Keratinocyte (primary cell): ENCODE data around the gene EFCAB8. TPM values are rescaled to one million over a fixed set of nuclear protein-coding genes. Genes with fewer than 3 reads are reported as not detected.

Source experiments
- DNase-seq: peaks from one replicate; pipeline ENCODE4 v3.0.0-alpha.2; 2011; ENCODE audit warnings: low read depth, missing footprints, low spot score
- FAIRE-seq: peaks from 2 replicates; lab custom pipeline; 2011; peaks lifted over from hg19 to GRCh38; lab: Jason Lieb, UNC
- H2AFZ ChIP-seq: 2 replicates; pipeline ENCODE4 v1.6.0; 2012; ENCODE audit warnings: low read length, control low read depth, inconsistent platforms; ENCODE audit not compliant: control insufficient read depth
- H3K27ac ChIP-seq: 2 replicates; pipeline ENCODE4 v1.5.1; 2011; ENCODE audit warnings: low read length; ENCODE audit not compliant: control insufficient read depth, insufficient read depth
- H3K27me3 ChIP-seq: 3 replicates; pipeline ENCODE4 v1.6.0; 2011; ENCODE audit warnings: low read length; ENCODE audit not compliant: control insufficient read depth, insufficient read depth; ENCODE audit errors: extremely low read depth
- H3K36me3 ChIP-seq, 2 experiments: 2 replicates in 1 of 2; 3 replicates in 1 of 2; pipeline ENCODE4 v1.5.1; 2011; ENCODE audit warnings: low read length in 2 of 2, mild to moderate bottlenecking in 1 of 2; ENCODE audit not compliant: control insufficient read depth in 2 of 2, insufficient read depth in 2 of 2; ENCODE audit errors: extremely low read depth in 1 of 2
- H3K4me1 ChIP-seq: 3 replicates; pipeline ENCODE4 v1.5.1; 2011; ENCODE audit warnings: low read length; ENCODE audit not compliant: control insufficient read depth, insufficient read depth; ENCODE audit errors: extremely low read depth
- H3K4me2 ChIP-seq: 3 replicates; pipeline ENCODE4 v1.6.0; 2011; ENCODE audit warnings: low read depth, low read length; ENCODE audit not compliant: control insufficient read depth, insufficient read depth; ENCODE audit errors: extremely low read depth
- H3K4me3 ChIP-seq, 3 experiments: fragments of 200-600 bp in 1 of 3; sonication (generic) in 1 of 3; 2 replicates in 2 of 3; 3 replicates in 1 of 3; pipeline ENCODE4 v1.5.1; 2011 to 2016; ENCODE audit warnings: low read length in 3 of 3, mild to moderate bottlenecking in 3 of 3, control low read depth in 2 of 3, inconsistent platforms in 1 of 3, low read depth in 1 of 3, mixed read lengths in 1 of 3, mixed run types in 1 of 3, moderate library complexity in 1 of 3; ENCODE audit not compliant: control insufficient read depth in 2 of 3, insufficient read depth in 2 of 3; ENCODE audit errors: extremely low read depth in 1 of 3
- H3K79me2 ChIP-seq: 2 replicates; pipeline ENCODE4 v1.6.0; 2012; ENCODE audit warnings: low read length; ENCODE audit not compliant: control insufficient read depth, insufficient read depth
- H3K9ac ChIP-seq: 3 replicates; pipeline ENCODE4 v1.6.0; 2011; ENCODE audit warnings: low read length; ENCODE audit not compliant: control insufficient read depth, insufficient read depth; ENCODE audit errors: extremely low read depth
- H3K9me1 ChIP-seq: 3 replicates; pipeline ENCODE4 v1.6.0; 2011; ENCODE audit warnings: low read length; ENCODE audit not compliant: control insufficient read depth, insufficient read depth; ENCODE audit errors: extremely low read depth
- H3K9me3 ChIP-seq: 2 replicates; pipeline ENCODE4 v1.5.1; 2012; ENCODE audit warnings: low read depth, low read length; ENCODE audit not compliant: control insufficient read depth
- H4K20me1 ChIP-seq: 3 replicates; pipeline ENCODE4 v1.6.0; 2011; ENCODE audit warnings: low read length; ENCODE audit not compliant: control insufficient read depth, insufficient read depth; ENCODE audit errors: extremely low read depth
- CTCF ChIP-seq, 3 experiments: IDR thresholded peaks in 1 of 3; conservative IDR thresholded peaks in 1 of 3; optimal IDR thresholded peaks in 1 of 3; 2 replicates in 2 of 3; 3 replicates in 1 of 3; pipeline versions ENCODE3 to v1.5.1; 2011; ENCODE audit warnings: low read length in 3 of 3, mild to moderate bottlenecking in 3 of 3, moderate library complexity in 2 of 3, control low read depth in 1 of 3, inconsistent platforms in 1 of 3; ENCODE audit not compliant: insufficient read depth in 2 of 3; ENCODE audit errors: extremely low read depth in 1 of 3
- EZH2 ChIP-seq: IDR thresholded peaks from one replicate; pipeline ENCODE4 v1.6.1; 2012; ENCODE audit warnings: inconsistent platforms, mild to moderate bottlenecking, low read length, moderate library complexity
- dilution Hi-C: fragments of 300-500 bp; cut with MboI; formaldehyde crosslinking; loops from one replicate; pipeline ENCODE4 v1.7.0; 2020; ENCODE audit warnings: low sequenced_read_pairs; ENCODE audit not compliant: extremely low pct_ligation_motif_present
- polyA plus RNA-seq, 5 experiments: library from polyadenylated mRNA; depleted of rRNA in 3 of 5; stranded (reverse) in 3 of 5; stranded (forward) in 1 of 5; unstranded in 1 of 5; fragments of >200 nt; gene quantifications; 1 replicate in 1 of 5; 2 replicates in 3 of 5; 3 replicates in 1 of 5; pipeline versions ENCODE4 v1.2.1 to v1.2.3, GENCODE V29; 2011 to 2012; ENCODE audit warnings: missing spikeins in 2 of 5, low read depth in 1 of 5, low replicate concordance in 1 of 5

EFCAB8 gene
- polyA plus RNA-seq, 1 donor (not counting 4 experiments of a cell fraction or from before 2014, with no cell fraction given): 0.03 TPM

- H3K36me3 ChIP-seq: peaks cover 13 to 21% of the 10 kb centered on the region in 2 experiments
- peaks cover 50% of the 10 kb centered on the region for H3K79me2 ChIP-seq
- no peaks in the 10 kb centered on the region for H3K9me3 ChIP-seq
- peaks cover 4% of the 10 kb centered on the region for H4K20me1 ChIP-seq
- no peak overlapping the region for H3K27ac ChIP-seq
- H3K9ac ChIP-seq: no peak overlapping the region
- dilution Hi-C loops: no loop called here
- DNase-seq: no peak
- TF ChIP-seq CTCF (optimal IDR thresholded peaks at IDR 0.05 in 1 of 3, IDR thresholded peaks at IDR 0.05 in 1 of 3, conservative IDR thresholded peaks at IDR 0.05 in 1 of 3; ENCODE audit: extremely low read depth in 1 of 3, insufficient read depth in 2 of 3, low read length in 3 of 3) (no peak), EZH2 (no peak)
- no peaks in the 10 kb centered on the region for H3K9me1 ChIP-seq
- FAIRE-seq: no peak
- H3K4me3 ChIP-seq: no peak overlapping the region
- no peak overlapping the region for H3K4me2 ChIP-seq
- H2AFZ ChIP-seq: no peak overlapping the region
- no peaks in the 10 kb centered on the region for H3K27me3 ChIP-seq
- no peaks in the 10 kb centered on the region for H3K4me1 ChIP-seq
These were observed 19.3 kb upstream of the EFCAB8 start for GRCh38 chr20:32839227-32839981.

GRCh38 chr20:32839982-32840285 lies 18.8 kb upstream of the EFCAB8 start:
- Histone ChIP-seq H3K4me3 (no peak overlapping the region), H3K9ac (no peak overlapping the region), H3K9me1 (no peaks in the 10 kb centered on the region), H3K27ac (no peak overlapping the region), H3K36me3 (peaks cover 15 to 21% of the 10 kb centered on the region in 2 experiments), H3K4me2 (no peak overlapping the region), H3K79me2 (peaks cover 52% of the 10 kb centered on the region), H2AFZ (no peak overlapping the region), H3K9me3 (no peaks in the 10 kb centered on the region), H3K4me1 (no peaks in the 10 kb centered on the region), H3K27me3 (no peaks in the 10 kb centered on the region), H4K20me1 (peaks cover 6% of the 10 kb centered on the region)
- no peak for TF ChIP-seq CTCF (optimal IDR thresholded peaks at IDR 0.05 in 1 of 3, IDR thresholded peaks at IDR 0.05 in 1 of 3, conservative IDR thresholded peaks at IDR 0.05 in 1 of 3; ENCODE audit: extremely low read depth in 1 of 3, insufficient read depth in 2 of 3, low read length in 3 of 3)
- dilution Hi-C loops: no loop called here
- FAIRE-seq: no peak
- no peak for DNase-seq
